SK-N-MC (cell line): ENCODE measurements around the gene OSMR.

ENCODE experiments used
- EZH2 ChIP-seq: fragments of 200-600 bp; sonication (generic); IDR thresholded peaks from one replicate; pipeline ENCODE4 v1.6.1; 2017; ENCODE audit warnings: antibody characterized with exemption
- POLR2AphosphoS5 ChIP-seq: IDR thresholded peaks from 2 replicates; pipeline ENCODE4 v1.6.1; 2012; ENCODE audit warnings: mild to moderate bottlenecking, low read depth, low read length, borderline replicate concordance

DNA sequence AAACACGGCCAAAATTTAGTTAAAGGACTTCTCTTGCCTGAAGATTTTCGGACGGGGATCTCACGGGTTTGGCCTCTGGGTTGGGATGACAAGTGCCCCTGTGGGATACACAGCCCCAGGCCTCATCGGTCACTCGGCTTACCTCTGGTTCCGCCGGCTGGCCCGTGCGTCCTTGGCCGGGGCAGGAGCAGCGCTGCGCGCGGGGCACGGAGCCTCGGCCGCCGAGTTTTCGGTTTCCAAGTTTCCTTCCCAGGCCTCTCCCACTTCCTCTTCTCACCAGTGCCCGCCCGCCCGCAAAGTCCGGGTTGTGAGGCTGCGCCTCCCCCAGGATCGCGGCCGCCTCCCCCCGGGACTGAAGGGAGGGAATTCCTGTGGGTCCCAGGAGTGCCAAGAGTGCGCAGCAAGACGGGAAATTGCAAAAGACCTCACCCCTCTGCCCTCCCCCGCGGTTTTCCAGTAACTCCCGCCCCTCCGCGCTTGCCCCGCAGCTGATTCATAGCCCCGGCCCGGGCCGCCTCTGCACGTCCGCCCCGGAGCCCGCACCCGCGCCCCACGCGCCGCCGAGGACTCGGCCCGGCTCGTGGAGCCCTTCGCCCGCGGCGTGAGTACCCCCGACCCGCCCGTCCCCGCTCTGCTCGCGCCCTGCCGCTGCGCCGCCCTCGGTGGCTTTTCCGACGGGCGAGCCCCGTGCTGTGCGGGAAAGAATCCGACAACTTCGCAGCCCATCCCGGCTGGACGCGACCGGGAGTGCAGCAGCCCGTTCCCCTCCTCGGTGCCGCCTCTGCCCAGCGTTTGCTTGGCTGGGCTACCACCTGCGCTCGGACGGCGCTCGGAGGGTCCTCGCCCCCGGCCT is at the start of gene OSMR:
- TF ChIP-seq POLR2AphosphoS5 (peak; percentile 61; the same call in 1 of the 2 replicates), EZH2 (no peak)
